Endothelial cell of hepatic sinusoid (primary cell): Measurements from ENCODE around the gene ALPK3.
"Not testable (repeated sequence)": the region's sequence is repeated elsewhere in the genome, so short reads cannot be mapped to it uniquely, and the experiment has no call there.

Experiments used
- in situ Hi-C: cut with HindIII; loops from 2 replicates; pipeline ENCODE4 v1.10.0; 2017; ENCODE audit warnings: low sequenced_read_pairs

Gene ALPK3

DNA sequence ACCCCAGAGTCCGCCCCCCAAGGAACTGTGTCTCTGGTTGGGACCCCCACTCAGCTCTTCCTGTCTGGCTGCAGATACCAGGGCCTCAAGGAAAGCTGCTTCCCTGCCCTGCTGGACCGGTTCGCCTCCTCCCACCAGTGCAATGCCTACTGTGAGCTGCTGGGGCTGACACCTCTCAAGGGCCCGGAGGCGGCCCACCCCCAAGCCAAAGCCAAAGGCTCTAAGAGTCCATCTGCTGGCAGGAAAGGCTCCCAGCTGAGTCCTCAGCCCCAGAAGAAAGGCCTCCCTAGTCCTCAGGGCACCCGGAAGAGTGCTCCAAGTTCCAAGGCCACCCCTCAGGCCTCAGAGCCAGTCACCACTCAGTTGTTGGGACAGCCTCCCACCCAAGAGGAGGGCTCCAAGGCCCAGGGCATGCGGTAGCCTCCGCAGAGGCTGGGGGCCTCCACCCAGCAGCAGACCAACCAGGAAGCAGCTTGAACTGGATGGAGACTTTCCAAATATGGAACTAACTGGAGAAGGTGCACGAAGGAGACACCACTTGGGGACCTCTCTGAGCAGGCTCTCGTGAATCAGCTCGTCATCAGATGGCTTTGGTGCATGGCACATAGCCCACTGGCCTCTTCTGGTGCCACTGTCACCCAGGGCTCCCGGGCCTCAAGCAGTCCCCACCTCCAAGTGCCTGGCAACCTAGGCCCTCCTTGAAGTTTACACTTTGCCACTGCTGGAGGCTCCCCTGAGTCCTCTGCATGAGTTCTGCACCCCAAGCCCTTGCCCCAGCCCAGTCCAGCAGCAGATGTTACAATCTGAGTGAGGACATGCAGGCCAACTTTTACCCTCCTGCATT is 51.1 kb downstream of the ALPK3 start:
- in situ Hi-C loops = no loop called here

DNA sequence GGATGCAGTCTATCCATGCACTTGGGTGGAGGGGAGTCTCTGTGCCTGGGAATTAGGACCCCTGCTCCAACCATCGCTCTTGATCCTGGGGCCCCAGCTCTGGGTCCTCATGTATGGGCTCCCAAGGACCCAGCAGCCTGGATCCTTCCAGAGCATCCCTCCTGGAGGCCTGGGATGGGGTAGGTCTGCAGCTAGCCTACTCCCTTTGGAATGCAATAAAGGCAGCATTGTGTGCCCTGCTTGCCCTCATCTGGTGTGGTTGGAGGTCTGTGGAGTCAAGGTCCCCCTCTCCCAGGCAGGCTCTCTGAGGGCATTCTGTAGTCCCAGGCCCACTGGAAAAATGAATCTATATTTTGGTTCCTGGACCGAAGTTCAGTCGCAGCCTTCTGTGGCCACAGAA is 52.4 kb downstream of the ALPK3 start:
- in situ Hi-C loops = no loop called here

DNA sequence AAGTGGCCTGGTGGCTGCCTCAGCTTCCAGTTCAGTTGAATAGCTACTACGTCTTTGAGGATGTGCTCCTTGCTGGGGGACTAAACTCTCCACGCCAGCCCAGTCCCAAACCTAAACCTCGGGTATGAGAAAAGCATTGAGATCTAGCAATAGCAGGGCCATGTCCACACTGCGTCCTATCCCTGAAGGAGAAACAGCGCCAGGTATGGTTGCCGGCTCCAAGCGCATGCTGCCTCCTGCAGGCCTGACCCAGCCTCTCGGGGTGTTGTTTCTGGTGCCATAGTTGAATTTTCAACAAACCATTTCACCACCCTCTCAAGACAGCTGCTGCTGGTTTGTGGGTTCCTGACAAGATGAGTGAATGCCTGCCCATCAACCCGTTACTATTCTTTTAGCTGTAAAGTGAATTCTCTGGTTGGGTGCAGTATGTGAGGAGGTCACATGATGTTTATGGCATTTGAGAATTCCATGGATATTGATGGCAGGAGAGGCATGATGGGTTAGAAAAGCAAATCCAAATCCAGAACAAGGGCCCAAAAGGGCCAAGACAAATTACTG is 54.4 kb downstream of the ALPK3 start:
- in situ Hi-C loops = no loop called here

DNA sequence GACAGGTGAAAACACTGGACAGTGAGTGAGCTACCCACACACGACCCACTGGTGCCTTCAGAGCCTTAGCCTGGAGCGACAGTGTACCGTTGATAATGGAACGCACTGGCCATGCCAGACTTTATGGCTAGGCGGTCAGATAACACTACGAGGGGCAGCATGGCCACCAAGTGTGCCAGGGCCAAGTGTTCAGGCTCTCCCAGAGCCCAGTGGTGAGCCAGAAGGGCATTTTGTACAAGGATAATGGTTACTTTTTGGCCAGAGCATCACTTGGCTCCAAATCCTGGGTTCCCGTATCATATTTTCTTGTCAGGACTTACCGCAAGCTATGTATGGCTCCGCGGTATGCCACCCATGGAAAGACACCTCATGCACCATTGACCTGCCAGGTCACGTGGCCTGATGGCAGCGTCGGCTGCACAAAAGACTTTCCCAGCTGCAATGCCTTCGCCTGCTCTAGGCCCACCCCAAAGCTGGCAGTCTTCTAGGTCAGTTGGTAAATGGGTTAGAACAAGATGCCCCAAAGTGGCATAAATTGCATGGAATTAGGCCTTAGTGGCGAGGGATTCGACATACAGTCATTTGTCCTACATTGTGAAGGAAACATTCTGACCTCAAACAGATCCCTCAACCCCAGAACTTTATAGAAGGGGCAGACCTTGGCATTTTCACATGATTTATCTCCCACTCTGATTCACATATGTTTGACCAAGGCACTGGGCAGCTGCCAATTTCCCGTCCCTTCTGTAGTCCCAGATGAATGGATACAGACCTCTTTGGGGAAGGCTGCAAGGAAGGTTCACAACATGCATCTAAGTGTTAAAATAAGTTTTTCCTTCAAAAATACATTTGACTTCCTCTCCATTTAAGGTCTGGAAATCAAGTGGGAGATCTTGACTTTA is 55.1 kb downstream of the ALPK3 start:
- in situ Hi-C loops = no loop called here

DNA sequence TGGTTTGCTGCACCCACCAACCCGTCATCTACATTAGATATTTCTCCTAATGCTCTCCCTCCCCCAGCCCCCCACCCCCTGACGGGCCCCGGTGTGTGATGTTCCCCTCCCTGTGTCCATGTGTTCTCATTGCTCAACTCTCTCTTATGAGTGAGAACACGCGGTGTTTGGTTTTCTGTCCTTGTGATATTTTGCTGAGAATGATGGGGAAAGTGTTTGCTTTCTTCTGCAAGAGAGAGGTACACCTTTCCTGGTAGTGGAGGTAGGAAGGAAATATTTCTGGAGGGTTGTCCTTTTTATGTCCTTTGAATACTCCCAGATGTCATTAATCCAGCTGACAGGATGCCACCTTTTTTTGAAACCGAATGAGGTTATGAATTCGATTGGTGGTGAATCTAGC is 56.8 kb downstream of the ALPK3 start:
- in situ Hi-C loops = no loop called here

DNA sequence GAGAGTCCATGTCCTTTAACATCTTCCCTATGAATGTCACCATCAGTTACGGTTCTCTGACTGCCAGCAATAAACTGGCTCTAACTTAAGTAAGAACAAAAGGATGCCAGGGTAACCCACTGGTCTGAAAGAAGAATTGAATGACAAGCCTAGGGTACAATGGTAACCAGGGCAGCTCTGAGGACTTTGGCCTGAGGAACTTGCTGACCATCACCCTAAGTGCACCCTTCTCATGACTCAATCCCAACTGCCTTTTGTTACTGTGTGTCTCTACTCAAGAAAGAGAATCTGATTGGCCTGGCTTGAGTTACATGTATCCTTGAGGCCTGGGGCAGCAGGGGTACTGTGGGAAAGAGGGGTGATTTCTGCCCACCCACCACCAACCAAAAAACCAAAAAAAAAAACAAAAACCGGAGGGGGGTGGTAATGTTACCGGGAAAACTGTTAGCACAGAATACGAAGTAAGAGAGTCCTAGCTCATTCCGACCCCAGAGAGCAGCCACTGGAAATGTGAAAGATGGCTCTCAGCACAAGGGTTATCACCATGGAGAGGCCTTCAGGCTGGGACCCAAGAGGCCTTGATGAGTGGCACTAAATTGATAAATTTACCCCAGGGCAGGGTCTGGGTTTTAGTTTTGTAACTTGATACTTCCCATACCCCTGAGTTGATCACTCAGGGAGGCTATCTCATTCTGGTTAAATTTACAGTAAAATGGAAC is 58.0 kb downstream of the ALPK3 start:
- in situ Hi-C loops = no loop called here

DNA sequence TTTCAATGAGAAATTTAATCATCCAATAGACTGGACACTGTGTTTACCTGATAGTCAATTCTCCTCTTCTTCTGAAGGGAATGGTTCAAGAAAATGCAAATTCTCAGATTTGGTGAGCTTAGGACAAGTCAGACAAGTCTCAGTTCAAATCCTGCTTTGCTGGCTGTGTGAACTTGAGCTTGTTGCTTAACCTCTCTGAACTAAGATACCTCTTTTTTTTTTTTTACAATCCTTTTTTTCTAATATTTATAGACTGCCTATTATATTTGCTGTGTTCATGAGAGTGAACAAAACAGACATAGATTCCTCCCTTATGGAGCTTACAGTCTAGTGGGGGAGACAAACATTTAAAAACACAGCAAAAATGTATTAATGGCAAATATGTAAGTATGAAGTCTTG is 59.1 kb downstream of the ALPK3 start:
- in situ Hi-C loops = no loop called here

DNA sequence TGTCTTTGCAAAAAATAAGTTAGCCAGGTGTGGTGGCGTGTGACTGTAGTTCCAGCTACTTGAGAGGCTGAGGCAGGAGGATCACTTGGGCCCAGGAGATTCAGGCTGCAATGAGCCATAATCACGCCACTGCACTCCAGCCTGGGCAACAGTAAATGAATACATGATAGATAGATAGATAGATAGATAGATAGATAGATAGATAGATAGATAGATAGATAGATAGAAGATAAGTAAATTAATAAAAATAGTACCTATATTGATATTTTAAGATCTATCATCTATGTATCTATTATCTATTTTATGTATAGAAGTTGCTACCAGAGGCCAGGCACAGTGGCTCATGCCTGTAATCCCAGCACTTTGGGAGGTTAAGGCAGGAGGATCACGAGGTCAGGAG is 60.5 kb downstream of the ALPK3 start:
- in situ Hi-C loops = not testable (repeated sequence)

DNA sequence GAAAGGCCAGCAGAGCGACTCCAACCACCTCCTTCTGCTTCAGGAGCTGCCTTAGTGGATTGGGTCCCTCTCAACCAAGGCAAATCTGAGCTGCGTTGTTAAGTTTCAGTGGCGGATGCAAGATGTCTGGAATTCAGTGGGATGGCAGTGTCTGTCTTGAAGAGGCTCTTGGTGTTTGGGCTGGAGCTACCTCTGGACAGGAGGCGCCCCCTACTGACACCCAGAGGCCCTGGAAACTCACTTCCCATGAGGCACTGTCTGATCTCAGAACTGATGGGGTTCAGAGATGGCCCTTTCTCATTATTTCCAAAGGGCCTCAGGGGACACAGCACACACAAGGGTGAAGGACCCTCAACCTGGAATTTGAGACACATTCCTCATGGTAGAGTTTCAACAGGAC is 61.3 kb downstream of the ALPK3 start:
- in situ Hi-C loops = no loop called here

DNA sequence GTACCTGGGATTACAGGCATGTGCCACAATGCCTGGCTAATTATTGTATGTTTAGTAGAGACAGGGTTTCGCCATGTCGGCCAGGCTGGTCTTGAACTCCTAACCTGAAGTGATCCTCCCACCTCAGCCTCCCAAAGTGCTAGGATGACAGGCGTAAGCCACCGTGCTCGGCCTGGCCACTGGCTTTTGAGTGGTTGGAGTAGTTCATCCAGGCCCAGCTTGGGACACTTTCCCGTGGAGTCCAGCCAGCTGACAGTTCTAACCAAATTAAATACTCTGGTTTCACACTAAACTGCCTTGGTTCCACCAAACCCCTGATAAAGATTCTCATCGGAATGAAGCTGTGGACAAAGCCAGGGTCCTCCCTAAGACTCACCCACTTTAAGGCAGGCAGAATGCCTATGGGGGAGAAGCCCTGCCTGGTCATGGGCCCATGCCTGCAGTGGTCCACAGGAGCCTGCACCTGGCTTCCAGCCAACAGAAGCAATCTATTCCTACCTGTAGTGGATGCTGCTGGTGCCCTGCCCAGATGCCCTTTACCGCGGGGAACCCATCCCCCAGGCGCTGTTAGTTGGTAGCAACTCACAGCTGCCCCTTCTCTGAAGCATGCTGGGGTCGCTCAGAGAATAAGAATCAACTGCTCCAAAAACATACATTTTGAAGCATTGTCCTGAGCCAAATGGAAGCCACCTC is 62.1 kb downstream of the ALPK3 start:
- in situ Hi-C loops = no loop called here

DNA sequence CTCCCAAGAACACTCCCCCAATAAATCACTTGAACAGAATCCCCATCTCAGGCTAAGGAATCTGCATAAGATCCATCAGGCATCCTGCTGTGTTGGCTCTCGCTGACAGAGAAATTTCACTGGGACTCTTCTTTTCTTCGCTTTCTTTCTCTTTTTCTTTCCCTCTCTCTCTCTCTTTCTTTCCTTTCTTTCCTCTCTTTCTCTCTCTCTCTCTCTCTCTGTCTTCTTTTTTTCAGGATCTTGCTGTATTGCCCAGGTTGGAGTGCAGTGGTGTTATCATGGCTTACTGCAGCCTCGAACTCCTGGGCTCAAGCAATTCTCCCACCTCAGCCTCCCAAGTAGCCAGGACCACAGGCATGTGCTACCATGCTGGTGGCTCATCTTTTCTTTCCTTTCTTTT is 62.9 kb downstream of the ALPK3 start:
- in situ Hi-C loops = no loop called here

DNA sequence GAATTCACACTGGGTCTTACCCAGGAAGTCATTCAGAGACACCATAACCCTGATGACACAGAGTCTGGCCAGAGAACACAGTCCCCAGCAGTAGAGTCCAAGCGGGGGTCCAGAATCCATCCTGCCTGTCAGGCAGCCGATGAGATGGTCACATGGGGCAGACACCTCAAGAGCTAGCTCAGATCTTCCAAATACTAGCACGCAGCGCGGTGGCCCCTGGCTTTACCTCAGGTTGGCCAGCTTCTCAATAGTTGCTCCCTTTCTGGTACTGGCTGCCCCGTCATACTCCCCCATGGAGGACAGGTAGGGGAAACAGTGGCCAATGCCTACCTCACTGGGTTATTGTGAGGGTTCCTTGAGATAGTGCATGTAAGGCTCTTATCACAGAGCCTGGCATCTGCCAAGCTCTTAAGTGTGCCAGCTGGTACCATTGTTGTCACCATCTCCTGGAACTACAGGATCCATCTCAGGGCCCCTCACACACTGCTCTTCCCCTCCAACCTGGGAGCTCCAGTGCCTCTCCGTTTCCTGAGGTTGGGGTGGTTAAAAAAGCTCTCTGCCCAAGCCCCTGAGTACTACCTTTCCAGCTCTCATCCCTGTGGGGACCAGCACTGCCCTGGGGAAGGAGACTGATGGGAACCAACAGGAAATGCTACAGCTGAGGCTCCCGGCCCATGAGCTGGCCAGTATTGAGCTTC is 63.8 kb downstream of the ALPK3 start:
- in situ Hi-C loops = no loop called here

DNA sequence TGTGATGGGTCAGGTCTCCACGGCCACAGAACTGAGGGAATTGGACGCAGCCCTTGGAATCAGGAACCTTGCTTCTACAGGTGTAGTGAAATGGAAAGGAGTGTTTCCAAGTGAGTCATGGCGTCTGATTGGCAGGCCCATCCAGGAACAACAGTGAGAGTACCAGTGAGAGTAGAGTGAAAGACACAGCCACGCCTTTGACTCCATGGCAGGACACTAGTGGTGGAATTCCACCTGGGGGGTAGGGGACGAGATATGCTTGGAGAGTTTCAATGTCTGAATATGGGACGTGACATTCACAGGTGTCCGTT is 64.3 kb downstream of the ALPK3 start:
- in situ Hi-C loops = no loop called here

DNA sequence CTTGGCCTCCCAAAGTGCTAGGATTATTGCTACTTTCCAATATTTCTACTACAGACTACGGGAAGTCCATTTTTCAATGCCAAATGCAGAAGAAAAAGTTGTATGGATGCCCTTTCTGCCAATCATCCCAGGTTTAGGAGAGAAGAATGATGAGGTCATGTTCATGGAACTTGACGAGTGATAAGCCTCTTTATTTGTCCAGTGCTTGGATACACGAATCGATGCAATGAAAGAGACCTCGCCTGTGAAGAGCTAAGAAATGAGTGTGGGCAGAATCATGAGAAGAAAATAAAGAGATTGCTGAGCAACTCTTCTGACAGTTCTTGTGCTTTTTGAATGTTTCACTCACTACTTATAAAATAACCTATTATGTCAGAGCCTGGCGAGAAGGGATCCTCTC is 66.3 kb downstream of the ALPK3 start:
- in situ Hi-C loops = no loop called here

DNA sequence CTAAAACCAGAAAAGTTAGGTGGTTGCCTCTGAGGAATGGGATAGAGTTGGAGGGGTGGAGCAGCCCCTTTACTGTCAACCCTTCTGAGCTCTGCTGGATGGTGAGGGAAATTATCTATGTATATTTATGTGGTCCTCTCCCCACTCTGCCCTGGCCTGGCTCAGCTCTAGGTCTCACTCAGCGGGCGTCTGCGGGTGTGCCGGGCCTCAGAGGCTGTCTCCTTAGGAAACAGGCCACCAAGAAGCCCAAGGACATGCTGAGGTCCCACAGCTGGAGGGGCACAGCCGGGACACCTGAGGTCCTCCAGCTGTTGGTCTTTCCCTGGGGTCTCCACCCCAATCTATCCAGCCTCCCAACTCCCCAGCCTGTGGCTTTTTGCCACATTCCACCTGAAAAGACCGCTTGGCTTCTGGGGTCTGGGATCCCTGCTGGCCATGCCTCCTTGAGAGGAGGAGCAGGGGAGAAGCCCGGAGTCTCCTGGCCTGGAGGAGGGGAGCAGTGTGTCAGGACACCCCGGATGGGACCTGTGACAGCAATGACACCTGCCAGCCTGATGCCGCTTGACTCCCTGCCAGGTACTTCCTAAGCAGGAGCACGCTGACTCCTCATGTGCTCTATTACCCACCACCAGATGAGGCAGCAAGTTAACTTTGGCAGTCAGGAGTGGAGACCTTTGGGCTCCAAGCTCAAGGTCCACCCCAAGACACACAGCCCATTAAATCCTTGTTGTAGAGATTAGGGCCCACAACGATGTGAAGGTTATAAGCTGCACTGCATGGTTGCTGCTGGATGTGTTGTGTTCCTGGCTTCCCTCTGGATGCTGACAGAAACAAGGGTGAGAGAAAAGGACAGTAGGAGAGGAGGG is 67.0 kb downstream of the ALPK3 start, which contains the start of gene SLC28A1:
Gene SLC28A1, plus strand, starts transcription at position 747 of the 866 bp plus-strand sequence. CDS start 3,099 bp downstream, outside the sequence.
- in situ Hi-C loops = no loop called here

DNA sequence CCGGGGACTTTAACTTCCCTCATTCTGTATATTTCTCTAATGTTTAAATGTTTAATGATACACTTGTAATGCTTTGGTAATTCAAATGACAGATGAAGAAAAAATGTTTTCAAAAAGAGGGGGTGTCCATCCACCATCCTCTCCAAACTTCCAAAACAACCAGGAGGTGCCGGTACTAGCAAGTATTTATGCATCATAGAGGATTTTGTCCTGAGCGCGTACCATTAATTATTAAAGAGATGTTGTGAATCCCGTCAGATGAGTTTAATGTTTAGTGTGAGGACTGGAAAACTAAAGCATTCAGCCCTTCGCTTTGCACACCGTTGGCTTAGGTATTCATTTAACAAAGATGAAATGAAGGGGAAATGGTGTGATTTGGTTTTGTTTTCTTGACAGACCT is 68.6 kb downstream of the ALPK3 start:
- in situ Hi-C loops = no loop called here

DNA sequence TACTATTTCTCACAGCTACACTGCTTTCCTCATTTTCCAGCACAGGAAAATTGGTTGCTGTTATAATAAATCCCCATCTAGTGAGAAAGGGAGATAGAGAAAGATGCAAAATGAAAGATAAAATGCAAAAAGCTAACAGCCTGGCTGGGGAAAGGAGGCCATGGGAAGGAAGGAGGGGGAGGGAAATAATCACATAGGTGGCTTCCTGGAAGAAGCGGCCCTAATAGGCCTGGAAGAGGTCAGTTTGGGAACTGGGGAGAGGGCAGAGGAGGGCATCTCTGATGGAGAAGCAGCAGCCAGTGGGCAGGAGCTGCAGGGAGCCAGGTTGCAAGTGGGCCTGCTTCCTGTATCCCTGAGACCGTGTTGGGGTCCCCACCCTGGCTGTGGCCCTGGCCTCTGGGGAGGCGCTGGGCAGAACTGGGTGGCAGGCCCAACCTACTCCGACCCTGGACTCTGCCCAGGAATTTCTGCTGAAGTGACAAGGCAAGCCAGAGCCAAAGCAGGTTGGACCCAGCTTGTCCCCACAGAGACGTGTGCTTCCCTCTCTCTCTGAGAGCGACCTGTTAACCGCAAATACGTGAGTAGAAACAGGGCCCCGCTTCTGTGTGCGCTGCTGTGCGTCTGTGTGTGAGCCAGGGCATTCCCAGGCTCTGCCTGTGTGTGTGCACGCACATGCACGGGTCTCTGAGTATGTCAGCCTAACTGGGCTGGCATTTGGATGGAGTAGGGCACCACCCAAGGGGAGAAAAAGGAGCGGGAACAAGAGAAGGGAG is 69.2 kb downstream of the ALPK3 start:
- in situ Hi-C loops = no loop called here

DNA sequence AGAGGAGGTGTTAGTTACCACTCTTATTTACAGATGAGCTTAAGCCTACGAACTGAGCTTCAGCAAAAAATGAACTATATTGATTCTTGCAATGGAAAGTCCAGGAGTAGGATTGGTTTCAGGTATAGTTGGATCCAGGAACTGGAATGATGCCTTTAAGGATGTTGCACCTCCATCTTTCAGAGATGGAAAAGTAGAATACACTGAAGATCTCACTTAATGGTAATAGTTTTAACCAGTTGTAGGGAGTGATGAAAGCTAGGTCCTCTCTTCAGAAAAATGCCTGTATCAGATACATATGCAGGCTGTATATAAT is 69.8 kb downstream of the ALPK3 start:
- in situ Hi-C loops = no loop called here
